ENCODE data around the gene CRYGA. TPM values are rescaled to one million over a fixed set of nuclear protein-coding genes. Genes with fewer than 3 reads are reported as not detected.

Gene CRYGA
- total RNA-seq, 2 experiments from 2014 or later, result not detected

DNA sequence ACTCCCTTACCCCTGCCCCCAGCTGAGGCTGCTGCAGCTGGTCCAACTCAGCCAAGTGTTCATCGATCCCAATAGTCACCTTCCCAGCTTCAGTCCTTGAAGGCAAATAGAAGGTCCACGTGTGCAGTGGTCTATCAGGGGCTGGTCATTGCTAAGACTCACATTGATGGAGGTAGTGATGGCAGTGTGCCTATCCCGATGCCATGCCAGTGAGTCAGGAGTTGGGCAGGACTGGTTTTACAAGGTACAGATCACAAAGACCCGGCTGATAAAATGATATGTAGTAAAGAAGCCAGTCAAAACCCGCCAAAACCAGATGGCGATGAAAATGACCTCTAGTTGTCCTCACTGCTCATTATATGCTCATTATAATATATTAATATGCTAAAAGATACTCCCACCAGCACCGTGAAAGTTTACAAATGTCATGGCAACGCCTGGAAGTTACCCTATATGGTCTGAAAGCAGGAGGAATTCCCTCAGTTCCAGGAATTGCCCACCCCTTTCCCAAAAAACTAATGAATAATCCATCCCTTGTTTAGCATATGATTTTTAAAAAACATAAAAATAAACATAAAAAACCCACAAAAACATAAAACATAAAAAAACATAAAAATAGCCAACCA, 29.3 kb upstream of the CRYGA start:
- Histone ChIP-seq H3K27me3 (ENCODE audit: control insufficient read depth in 1 of 2, insufficient read depth in 2 of 2, low read length in 2 of 2) (no peaks in the 10 kb centered on the region), H3K4me3 (ENCODE audit: low read length) (no peak overlapping the region), H3K36me3 (ENCODE audit: insufficient read depth, low read length) (no peaks in the 10 kb centered on the region), H3K9me3 (ENCODE audit: control insufficient read depth in 1 of 2, insufficient read depth in 1 of 2, low read length in 2 of 2) (no peaks in the 10 kb centered on the region), H3K27ac (ENCODE audit: low read depth in 1 of 2, low read length in 2 of 2) (no peak overlapping the region), H3K4me1 (ENCODE audit: insufficient read depth, low read length) (no peaks in the 10 kb centered on the region)
- DNase-seq (no peak), ATAC-seq (ENCODE audit: poor library complexity) (no peak)
- CTCF ChIA-PET, result no interaction called here
- peaks cover 6% of the 10 kb centered on the region for H3K27me3 Mint-ChIP-seq
- POLR2A ChIA-PET, result no interaction called here
- TF ChIP-seq, protein P1, sequence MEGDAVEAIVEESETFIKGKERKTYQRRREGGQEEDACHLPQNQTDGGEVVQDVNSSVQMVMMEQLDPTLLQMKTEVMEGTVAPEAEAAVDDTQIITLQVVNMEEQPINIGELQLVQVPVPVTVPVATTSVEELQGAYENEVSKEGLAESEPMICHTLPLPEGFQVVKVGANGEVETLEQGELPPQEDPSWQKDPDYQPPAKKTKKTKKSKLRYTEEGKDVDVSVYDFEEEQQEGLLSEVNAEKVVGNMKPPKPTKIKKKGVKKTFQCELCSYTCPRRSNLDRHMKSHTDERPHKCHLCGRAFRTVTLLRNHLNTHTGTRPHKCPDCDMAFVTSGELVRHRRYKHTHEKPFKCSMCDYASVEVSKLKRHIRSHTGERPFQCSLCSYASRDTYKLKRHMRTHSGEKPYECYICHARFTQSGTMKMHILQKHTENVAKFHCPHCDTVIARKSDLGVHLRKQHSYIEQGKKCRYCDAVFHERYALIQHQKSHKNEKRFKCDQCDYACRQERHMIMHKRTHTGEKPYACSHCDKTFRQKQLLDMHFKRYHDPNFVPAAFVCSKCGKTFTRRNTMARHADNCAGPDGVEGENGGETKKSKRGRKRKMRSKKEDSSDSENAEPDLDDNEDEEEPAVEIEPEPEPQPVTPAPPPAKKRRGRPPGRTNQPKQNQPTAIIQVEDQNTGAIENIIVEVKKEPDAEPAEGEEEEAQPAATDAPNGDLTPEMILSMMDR (IDR thresholded peaks at IDR 0.05), result no peak
- H3K36me3 Mint-ChIP-seq (ENCODE audit: low read depth), result no peaks in the 10 kb centered on the region
- H3K4me1 Mint-ChIP-seq (ENCODE audit: low read depth), result no peaks in the 10 kb centered on the region
- no peak overlapping the region for H3K27ac Mint-ChIP-seq
- intact Hi-C loops (cut with DNase I, micrococcal nuclease), result no loop called here
- no peak overlapping the region for H3K4me3 Mint-ChIP-seq
- no peaks in the 10 kb centered on the region for H3K9me3 Mint-ChIP-seq

DNA sequence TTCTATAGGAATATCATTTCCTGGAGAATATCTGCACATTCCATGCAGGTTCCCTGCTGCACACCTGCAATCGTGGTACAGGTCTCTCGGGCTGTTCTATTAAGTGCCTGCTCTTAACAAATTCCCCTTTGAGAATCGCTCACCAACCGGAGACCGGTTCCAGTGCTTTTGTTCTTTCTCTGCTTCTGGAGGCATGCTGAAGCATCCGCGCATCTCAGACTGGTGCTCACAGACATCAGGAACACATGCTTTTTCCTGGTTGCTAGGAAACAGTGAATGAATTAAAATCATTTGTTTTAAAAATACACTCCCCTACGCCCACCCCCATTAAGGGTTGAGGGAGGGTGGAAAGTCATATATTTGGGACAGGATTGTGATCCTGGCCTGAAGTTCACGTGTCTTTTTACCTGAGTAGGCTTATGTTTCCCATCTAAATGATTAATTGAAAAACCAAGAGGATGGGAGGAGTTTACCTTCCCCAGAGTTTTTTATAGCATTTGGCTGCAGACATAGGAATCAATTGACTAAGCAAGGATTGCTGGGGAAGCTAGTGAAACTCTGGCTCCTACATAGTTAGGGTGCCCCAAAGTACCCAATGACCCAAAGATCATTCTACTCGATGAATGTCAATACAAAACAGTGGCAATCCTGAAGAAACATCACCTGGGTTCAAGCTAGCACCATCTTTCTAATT, 26.6 kb upstream of the CRYGA start, which contains the start of gene C2orf80:
Gene C2orf80 (minus strand): TSS at position 221 of the 694 bp plus-strand sequence. CDS start 3,044 bp downstream, outside the sequence.
- Mint-ChIP-seq H3K27me3 (peaks cover 6% of the 10 kb centered on the region), H3K4me1 (ENCODE audit: low read depth) (no peaks in the 10 kb centered on the region), H3K9me3 (no peaks in the 10 kb centered on the region), H3K4me3 (no peak within 1 kb of the TSS), H3K36me3 (ENCODE audit: low read depth) (no peaks in the 10 kb centered on the region), H3K27ac (no peak within 1 kb of the TSS)
- H3K9me3 ChIP-seq (ENCODE audit: control insufficient read depth in 1 of 2, insufficient read depth in 1 of 2, low read length in 2 of 2), result no peaks in the 10 kb centered on the region
- intact Hi-C loops (cut with DNase I, micrococcal nuclease), result no loop called here
- no peak for ATAC-seq (ENCODE audit: poor library complexity)
- TF ChIP-seq, protein P1 (IDR thresholded peaks at IDR 0.05), result no peak
- CTCF ChIA-PET, result no interaction called here
- no peak for DNase-seq
- no peaks in the 10 kb centered on the region for H3K36me3 ChIP-seq (ENCODE audit: insufficient read depth, low read length)
- H3K27me3 ChIP-seq (ENCODE audit: control insufficient read depth in 1 of 2, insufficient read depth in 2 of 2, low read length in 2 of 2), result no peaks in the 10 kb centered on the region
- H3K27ac ChIP-seq (ENCODE audit: low read depth in 1 of 2, low read length in 2 of 2), result no peak within 1 kb of the TSS
- no peak within 1 kb of the TSS for H3K4me3 ChIP-seq (ENCODE audit: low read length)
- POLR2A ChIA-PET, result no interaction called here
- no peaks in the 10 kb centered on the region for H3K4me1 ChIP-seq (ENCODE audit: insufficient read depth, low read length)

GRCh38 chr2:208189069-208189809, 25.9 kb upstream of the CRYGA start:
- Mint-ChIP-seq H3K9me3 (no peaks in the 10 kb centered on the region), H3K27ac (no peak overlapping the region), H3K4me3 (no peak overlapping the region), H3K4me1 (ENCODE audit: low read depth) (no peaks in the 10 kb centered on the region), H3K27me3 (peaks cover 6% of the 10 kb centered on the region), H3K36me3 (ENCODE audit: low read depth) (no peaks in the 10 kb centered on the region)
- no peak for ATAC-seq (ENCODE audit: poor library complexity)
- TF ChIP-seq, protein P1 (IDR thresholded peaks at IDR 0.05), result no peak
- no peak overlapping the region for H3K27ac ChIP-seq (ENCODE audit: low read depth in 1 of 2, low read length in 2 of 2)
- H3K27me3 ChIP-seq (ENCODE audit: control insufficient read depth in 1 of 2, insufficient read depth in 2 of 2, low read length in 2 of 2), result no peaks in the 10 kb centered on the region
- H3K36me3 ChIP-seq (ENCODE audit: insufficient read depth, low read length), result no peaks in the 10 kb centered on the region
- DNase-seq, result no peak
- ChIA-PET POLR2A (no interaction called here), CTCF (no interaction called here)
- no peak overlapping the region for H3K4me3 ChIP-seq (ENCODE audit: low read length)
- no peaks in the 10 kb centered on the region for H3K9me3 ChIP-seq (ENCODE audit: control insufficient read depth in 1 of 2, insufficient read depth in 1 of 2, low read length in 2 of 2)
- H3K4me1 ChIP-seq (ENCODE audit: insufficient read depth, low read length), result no peaks in the 10 kb centered on the region
- intact Hi-C loops (cut with DNase I, micrococcal nuclease), result no loop called here

All from CD4-positive, alpha-beta T cell (primary cell).